NCI-H774 (cell line): ENCODE measurements around the gene HOXA11.

ENCODE experiments used
- DNase-seq: peaks from one replicate; lab custom pipeline; 2025; lab: John Stamatoyannopoulos, UW

The HOXA11 gene

DNA sequence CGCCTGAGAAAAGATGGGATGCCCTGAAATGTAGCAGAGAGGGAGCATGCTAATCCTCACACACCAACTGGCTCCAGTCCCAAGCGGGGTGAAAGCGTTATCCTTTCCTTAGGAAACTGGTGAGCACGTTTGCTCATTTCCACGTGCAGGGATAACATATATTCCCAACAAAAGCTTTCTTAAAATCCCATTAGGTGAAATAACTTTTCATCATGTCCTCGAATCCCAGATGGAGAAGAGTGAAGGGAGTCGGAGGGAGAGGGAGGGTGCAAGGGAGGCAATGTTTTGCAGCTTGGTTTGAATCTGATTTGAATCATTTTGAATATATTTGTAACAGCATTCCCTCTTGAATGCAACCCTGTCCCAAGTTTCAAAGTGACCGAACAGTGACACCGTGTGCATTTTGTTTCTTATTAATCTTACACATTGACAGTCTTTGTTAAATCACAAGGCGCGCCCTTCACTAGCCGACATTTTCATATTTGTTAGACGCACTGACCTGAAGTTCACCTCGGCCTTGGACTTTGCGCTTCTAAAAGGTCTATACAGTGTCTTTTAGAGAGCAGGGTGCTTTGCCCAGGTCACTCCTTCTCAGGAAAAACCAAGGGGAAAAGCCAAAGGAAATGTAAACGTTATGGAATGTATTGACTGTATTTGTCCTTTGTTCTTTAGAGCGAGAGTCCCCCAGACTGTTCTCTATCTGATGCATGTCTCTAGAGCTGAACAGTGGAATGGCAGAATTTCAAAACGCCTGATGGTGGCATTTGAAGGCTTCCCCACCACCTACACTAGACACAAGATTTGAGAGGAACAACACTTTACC, 51.4 kb downstream of the HOXA11 start:
- DNase-seq = no peak

DNA sequence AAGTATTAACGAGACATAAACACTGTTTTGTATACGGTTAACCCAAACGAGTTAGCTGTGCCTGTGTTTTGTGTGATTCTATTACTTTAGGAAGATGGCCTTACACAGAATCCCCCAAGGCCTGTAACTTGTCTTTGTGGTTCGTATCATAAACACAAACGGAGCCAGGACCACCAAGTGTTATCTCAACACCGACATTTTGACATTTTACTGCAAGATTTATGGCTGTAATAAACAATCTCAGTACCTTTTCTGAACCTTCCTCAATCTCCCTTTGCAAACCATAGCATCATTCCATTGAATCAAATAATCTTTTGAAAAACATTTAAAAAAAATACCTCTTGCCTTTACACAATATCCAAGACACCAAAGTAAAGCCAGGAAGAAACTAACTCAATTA, 52.1 kb downstream of the HOXA11 start:
- DNase-seq = no peak

DNA sequence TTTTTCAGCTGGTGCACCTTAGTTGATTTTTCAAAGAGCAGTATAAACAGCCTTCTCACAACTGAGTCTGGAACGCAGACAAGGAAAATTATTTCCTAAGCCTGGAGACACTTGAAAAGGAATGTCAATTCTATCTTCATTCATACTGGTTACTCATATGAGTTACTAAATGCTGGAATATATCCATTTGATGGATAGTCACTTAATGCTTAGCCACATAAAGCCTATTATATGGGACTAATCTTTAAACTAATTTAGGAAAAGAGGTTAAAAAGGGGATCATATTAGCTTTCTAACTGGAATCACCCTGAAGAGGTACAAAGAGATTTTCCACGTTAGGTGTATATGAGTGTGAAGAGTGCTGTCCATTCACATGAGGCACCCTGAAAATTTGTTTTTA, 52.8 kb downstream of the HOXA11 start:
- no peak for DNase-seq

DNA sequence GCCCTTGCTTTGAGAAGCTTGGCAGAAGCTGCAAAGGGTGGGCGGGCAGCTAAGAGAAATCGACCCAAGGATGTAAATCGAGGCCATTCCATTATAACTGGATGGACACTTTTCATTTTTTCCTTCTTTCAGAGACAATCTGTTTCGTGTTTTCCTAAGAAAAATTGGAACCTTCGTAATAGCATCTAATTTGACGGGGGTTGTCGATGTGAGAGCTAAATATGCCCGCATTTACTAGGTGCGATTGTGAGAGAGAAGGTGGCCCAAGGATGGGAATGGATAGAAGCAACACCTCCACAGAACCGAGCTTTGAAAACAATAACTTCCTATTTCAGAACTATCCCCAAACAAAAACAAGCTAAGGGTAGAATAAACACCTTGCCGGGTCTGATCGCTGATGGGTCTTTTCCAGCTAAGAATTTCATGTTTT, 53.6 kb downstream of the HOXA11 start:
- no peak for DNase-seq
